Astrocyte (in vitro differentiated cells and primary cell): ENCODE data around the gene NOS1. TPM values are rescaled to one million over a fixed set of nuclear protein-coding genes. Genes with fewer than 3 reads are reported as not detected.

Experiments used
- DNase-seq: peaks from one replicate; pipeline ENCODE4 v3.0.0-alpha.2; 2010; ENCODE audit warnings: low read depth
- FAIRE-seq: peaks from 2 replicates; lab custom pipeline; 2011; peaks lifted over from hg19 to GRCh38; lab: Jason Lieb, UNC
- H2AFZ ChIP-seq: 2 replicates; pipeline ENCODE4 v1.6.0; 2012; ENCODE audit warnings: low read depth, low read length, inconsistent platforms
- H3K27ac ChIP-seq: 2 replicates; pipeline ENCODE4 v1.5.1; 2011; ENCODE audit warnings: low read depth, low read length, inconsistent platforms
- H3K27me3 ChIP-seq: 2 replicates; pipeline ENCODE4 v1.6.0; 2011; ENCODE audit warnings: low read length, inconsistent platforms; ENCODE audit not compliant: insufficient read depth
- H3K36me3 ChIP-seq: 2 replicates; pipeline ENCODE4 v1.5.1; 2011; ENCODE audit warnings: low read length, inconsistent platforms; ENCODE audit not compliant: insufficient read depth
- H3K4me1 ChIP-seq: 2 replicates; pipeline ENCODE4 v1.5.1; 2011; ENCODE audit warnings: low read length, inconsistent platforms; ENCODE audit not compliant: insufficient read depth
- H3K4me2 ChIP-seq: 2 replicates; pipeline ENCODE4 v1.6.0; 2012; ENCODE audit warnings: low read length, inconsistent platforms
- H3K4me3 ChIP-seq: 2 replicates; pipeline ENCODE4 v1.5.1; 2011; ENCODE audit warnings: low read depth, mild to moderate bottlenecking, low read length, inconsistent platforms; ENCODE audit not compliant: insufficient read depth
- H3K79me2 ChIP-seq: 2 replicates; pipeline ENCODE4 v1.6.0; 2012; ENCODE audit warnings: mild to moderate bottlenecking, low read length, inconsistent platforms; ENCODE audit not compliant: insufficient read depth
- H3K9ac ChIP-seq: 2 replicates; pipeline ENCODE4 v1.6.0; 2012; ENCODE audit warnings: mild to moderate bottlenecking, low read length, inconsistent platforms
- H3K9me3 ChIP-seq: 2 replicates; pipeline ENCODE4 v1.5.1; 2012; ENCODE audit warnings: low read depth, mild to moderate bottlenecking, low read length, inconsistent platforms; ENCODE audit not compliant: insufficient read depth
- H4K20me1 ChIP-seq: 2 replicates; pipeline ENCODE4 v1.6.0; 2012; ENCODE audit warnings: low read length, inconsistent platforms; ENCODE audit not compliant: insufficient read depth
- H3K27ac Mint-ChIP-seq: one replicate; pipeline ENCODE4 v1.8.0; 2021; ENCODE audit warnings: mild to moderate bottlenecking, mixed read lengths; ENCODE audit not compliant: unreplicated experiment
- H3K27me3 Mint-ChIP-seq: one replicate; pipeline ENCODE4 v1.8.0; 2021; ENCODE audit warnings: low read depth, mixed read lengths; ENCODE audit not compliant: unreplicated experiment
- H3K36me3 Mint-ChIP-seq: one replicate; pipeline ENCODE4 v1.8.0; 2021; ENCODE audit warnings: low read depth, mixed read lengths; ENCODE audit not compliant: unreplicated experiment
- H3K4me1 Mint-ChIP-seq: one replicate; pipeline ENCODE4 v1.8.0; 2021; ENCODE audit warnings: low read depth, mixed read lengths; ENCODE audit not compliant: unreplicated experiment
- H3K4me3 Mint-ChIP-seq: one replicate; pipeline ENCODE4 v1.8.0; 2021; ENCODE audit warnings: mild to moderate bottlenecking, moderate library complexity, mixed read lengths; ENCODE audit not compliant: unreplicated experiment
- H3K9me3 Mint-ChIP-seq: one replicate; pipeline ENCODE4 v1.8.0; 2021; ENCODE audit warnings: mild to moderate bottlenecking, mixed read lengths; ENCODE audit not compliant: unreplicated experiment
- EZH2 ChIP-seq: IDR thresholded peaks from 2 replicates; pipeline ENCODE4 v1.6.1; 2012; ENCODE audit warnings: mild to moderate bottlenecking, low read length, inconsistent platforms; ENCODE audit not compliant: insufficient read depth
- total RNA-seq: library from RNA; stranded (reverse); gene quantifications from 2 replicates; pipeline ENCODE4 v1.2.1, GENCODE V29; 2021
- TF ChIP-seq, protein P1 (sequence below): IDR thresholded peaks from 2 replicates; pipeline ENCODE4 v1.5.1; 2011; ENCODE audit warnings: low read depth, mild to moderate bottlenecking, inconsistent platforms, low read length, moderate library complexity; ENCODE audit not compliant: insufficient read depth

NOS1 gene
- total RNA-seq, 1 donor from 2014 or later, result 0.05 TPM

DNA sequence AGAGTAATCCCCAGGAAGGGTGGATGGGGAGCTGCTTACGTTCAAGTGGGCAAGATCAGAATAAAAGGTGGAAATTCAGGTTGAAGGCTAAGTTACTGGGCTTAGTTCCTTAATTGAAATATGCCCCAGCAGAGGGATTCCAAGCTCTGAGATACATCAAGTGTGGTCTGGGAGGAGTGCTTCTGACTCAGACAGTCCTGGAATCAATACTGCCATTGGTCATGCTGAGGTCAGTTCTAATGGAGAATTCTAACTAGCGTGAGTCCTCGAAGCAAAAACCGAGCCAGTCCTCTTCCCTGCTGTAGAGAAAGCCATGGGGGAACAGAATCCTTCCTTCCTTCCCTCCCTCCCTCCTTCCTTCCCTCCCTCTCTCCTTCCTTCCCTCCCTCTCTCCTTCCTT lies 39.9 kb downstream of the NOS1 start:
- Mint-ChIP-seq H3K27me3 (peaks cover 26% of the 10 kb centered on the region), H3K4me1 (no peaks in the 10 kb centered on the region), H3K9me3 (no peaks in the 10 kb centered on the region), H3K27ac (no peak overlapping the region), H3K36me3 (no peaks in the 10 kb centered on the region), H3K4me3 (no peak overlapping the region)
- Histone ChIP-seq H3K36me3 (no peaks in the 10 kb centered on the region), H3K27ac (no peak overlapping the region), H3K4me1 (no peaks in the 10 kb centered on the region), H3K27me3 (no peaks in the 10 kb centered on the region), H3K4me3 (no peak overlapping the region), H3K4me2 (no peak overlapping the region), H3K79me2 (no peaks in the 10 kb centered on the region), H3K9me3 (peaks cover 3% of the 10 kb centered on the region), H4K20me1 (no peaks in the 10 kb centered on the region), H2AFZ (no peak overlapping the region), H3K9ac (no peak overlapping the region)
- no peak for DNase-seq
- no peak for FAIRE-seq
- no peak for TF ChIP-seq EZH2

DNA sequence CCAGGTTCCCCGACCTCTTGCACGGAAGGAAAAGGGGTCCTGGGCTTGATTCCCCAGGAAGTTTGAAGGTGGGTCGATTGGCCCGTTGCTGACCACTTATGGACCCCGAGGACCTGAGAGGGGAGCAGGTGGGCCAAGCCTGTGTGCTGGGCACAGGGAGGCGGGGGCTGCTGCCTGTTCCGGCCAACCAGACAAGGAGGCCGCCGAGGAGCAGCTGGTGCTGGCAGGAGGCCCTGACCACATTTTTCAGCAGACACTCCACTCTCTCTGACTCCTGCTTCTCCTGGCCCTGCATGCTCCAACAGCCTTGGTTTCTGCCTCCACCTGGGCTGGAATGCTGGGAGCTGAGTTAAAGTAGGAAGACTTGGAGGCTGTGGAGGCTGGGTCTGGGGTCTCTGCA lies 42.8 kb downstream of the NOS1 start:
- peaks cover 2% of the 10 kb centered on the region for H3K9me3 Mint-ChIP-seq
- DNase-seq, result no peak

DNA sequence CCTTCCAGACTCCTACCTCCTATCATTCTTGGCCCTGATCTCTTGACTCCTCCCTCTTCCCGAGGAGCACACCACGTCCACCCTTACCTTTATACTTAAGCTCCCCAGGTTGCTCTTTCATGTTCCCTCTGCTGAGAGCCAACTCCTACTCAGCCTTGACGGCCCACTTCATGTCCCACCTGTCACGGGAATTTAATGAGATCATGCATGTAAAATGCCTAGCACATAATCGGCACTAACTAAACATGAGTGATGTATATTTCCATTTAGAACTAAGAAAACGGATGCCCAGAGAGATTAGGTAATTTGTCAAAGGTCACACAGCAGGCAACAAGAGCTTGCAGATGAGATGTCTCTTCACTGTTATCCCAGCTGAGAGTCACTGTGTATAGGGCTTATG lies 45.1 kb downstream of the NOS1 start:
- Mint-ChIP-seq H3K4me3 (no peak overlapping the region), H3K4me1 (no peaks in the 10 kb centered on the region), H3K27me3 (peaks cover 20% of the 10 kb centered on the region), H3K27ac (no peak overlapping the region), H3K9me3 (peaks cover 2% of the 10 kb centered on the region), H3K36me3 (no peaks in the 10 kb centered on the region)
- Histone ChIP-seq H3K4me2 (no peak overlapping the region), H3K4me1 (no peaks in the 10 kb centered on the region), H4K20me1 (no peaks in the 10 kb centered on the region), H3K9ac (no peak overlapping the region), H3K36me3 (no peaks in the 10 kb centered on the region), H3K79me2 (no peaks in the 10 kb centered on the region), H3K27ac (no peak overlapping the region), H3K9me3 (peaks cover 5% of the 10 kb centered on the region), H3K27me3 (no peaks in the 10 kb centered on the region), H2AFZ (no peak overlapping the region), H3K4me3 (no peak overlapping the region)
- DNase-seq (no peak), FAIRE-seq (no peak)
- no peak for TF ChIP-seq EZH2
- TF ChIP-seq, protein P1, sequence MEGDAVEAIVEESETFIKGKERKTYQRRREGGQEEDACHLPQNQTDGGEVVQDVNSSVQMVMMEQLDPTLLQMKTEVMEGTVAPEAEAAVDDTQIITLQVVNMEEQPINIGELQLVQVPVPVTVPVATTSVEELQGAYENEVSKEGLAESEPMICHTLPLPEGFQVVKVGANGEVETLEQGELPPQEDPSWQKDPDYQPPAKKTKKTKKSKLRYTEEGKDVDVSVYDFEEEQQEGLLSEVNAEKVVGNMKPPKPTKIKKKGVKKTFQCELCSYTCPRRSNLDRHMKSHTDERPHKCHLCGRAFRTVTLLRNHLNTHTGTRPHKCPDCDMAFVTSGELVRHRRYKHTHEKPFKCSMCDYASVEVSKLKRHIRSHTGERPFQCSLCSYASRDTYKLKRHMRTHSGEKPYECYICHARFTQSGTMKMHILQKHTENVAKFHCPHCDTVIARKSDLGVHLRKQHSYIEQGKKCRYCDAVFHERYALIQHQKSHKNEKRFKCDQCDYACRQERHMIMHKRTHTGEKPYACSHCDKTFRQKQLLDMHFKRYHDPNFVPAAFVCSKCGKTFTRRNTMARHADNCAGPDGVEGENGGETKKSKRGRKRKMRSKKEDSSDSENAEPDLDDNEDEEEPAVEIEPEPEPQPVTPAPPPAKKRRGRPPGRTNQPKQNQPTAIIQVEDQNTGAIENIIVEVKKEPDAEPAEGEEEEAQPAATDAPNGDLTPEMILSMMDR, result no peak

More for the DNA sequence above, 42.8 kb downstream of the NOS1 start:
- H3K27ac ChIP-seq, result no peak overlapping the region
- H3K79me2 ChIP-seq, result no peaks in the 10 kb centered on the region
- no peak overlapping the region for H3K4me3 ChIP-seq
- no peaks in the 10 kb centered on the region for H3K36me3 ChIP-seq
- H3K4me3 Mint-ChIP-seq, result no peak overlapping the region
- TF ChIP-seq, protein P1, result no peak
- no peak for TF ChIP-seq EZH2
- H4K20me1 ChIP-seq, result no peaks in the 10 kb centered on the region
- FAIRE-seq, result no peak
- H3K27me3 ChIP-seq, result no peaks in the 10 kb centered on the region
- no peaks in the 10 kb centered on the region for H3K36me3 Mint-ChIP-seq
- H3K4me1 ChIP-seq, result no peaks in the 10 kb centered on the region
- H2AFZ ChIP-seq, result no peak overlapping the region
- H3K4me1 Mint-ChIP-seq, result no peaks in the 10 kb centered on the region
- peaks cover 3% of the 10 kb centered on the region for H3K9me3 ChIP-seq
- no peak overlapping the region for H3K9ac ChIP-seq
- H3K27ac Mint-ChIP-seq, result no peak overlapping the region
- no peak overlapping the region for H3K4me2 ChIP-seq
- peaks cover 26% of the 10 kb centered on the region for H3K27me3 Mint-ChIP-seq
